A375 (cell line): ENCODE data around the gene KTI12. TPM values are rescaled to one million over a fixed set of nuclear protein-coding genes. Genes with fewer than 3 reads are reported as not detected.

Experiments
- small RNA-seq: library from RNA; depleted of rRNA; stranded (forward); fragments of <200 nt; gene quantifications from one replicate; pipeline ENCODE3, GENCODE V24; 2014
- total RNA-seq: library from RNA; depleted of rRNA; stranded (reverse); fragments of >200 nt; shearing (Covaris generic); gene quantifications from 2 replicates; pipeline ENCODE4 v1.2.3, GENCODE V29; 2014; rRNA removed

Gene KTI12
- 20.2 and 23.7 TPM in 2 replicates for total RNA-seq

GRCh38 chr1:52033190-52034049, at the start of gene KTI12:
TSS of gene KTI12 (minus strand) at chr1:52033810. CDS start at chr1:52033761, 49 bp downstream.

DNA sequence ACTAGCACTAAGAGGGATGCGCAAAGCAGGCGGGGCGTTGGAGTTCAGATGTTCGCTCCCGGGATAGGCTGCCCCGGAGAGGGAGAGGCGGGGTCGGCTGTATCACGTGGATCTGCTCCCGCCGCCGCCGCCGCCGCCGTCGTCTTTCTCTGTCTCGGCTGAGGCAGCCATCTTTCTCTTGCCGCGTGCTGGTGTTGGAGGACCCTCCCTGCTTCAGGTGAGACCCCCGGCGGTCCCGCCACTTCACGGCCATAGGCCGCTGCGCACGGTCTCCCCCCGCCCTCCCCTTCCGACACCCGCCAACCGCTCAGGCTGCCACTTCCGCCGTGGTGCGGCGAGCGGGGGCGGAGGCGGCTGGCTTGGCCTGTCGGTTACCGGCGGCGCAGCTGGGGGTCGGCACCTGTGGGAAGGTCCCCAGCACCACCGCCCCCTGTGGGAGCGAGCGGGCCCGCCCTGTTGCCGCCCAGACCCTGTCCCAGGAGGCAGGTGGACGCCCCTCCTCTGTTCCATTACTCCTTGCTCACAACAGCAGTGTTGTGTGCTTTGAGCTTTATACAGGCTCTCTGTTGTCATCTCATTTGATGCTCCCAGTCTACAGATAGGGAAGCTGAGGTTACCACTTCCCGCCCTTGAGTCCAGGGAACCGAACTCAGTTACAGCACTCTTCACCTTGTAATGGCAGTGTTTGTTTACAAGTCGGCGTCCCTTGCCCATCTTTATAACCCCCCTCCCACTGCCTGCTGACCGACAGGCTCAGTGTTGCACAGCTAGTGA, 22.7 kb upstream of the KTI12 start, which contains the start of gene BTF3L4:
Gene BTF3L4 (plus strand): TSS at position 133 of the 774 bp plus-strand sequence. CDS start 3,553 bp downstream, outside the sequence.

GRCh38 chr1:52055066-52055865, 21.7 kb upstream of the KTI12 start, which contains the start of gene TXNDC12:
TSS of gene TXNDC12 (minus strand) at chr1:52055191. CDS start at chr1:52055096, 95 bp downstream.

GRCh38 chr1:51990478-51990965, 43.1 kb downstream of the KTI12 start, which contains the start of gene RAB3B:
TSS of gene RAB3B (minus strand) at chr1:51990700. CDS start at chr1:51977117, 13,583 bp downstream.

Small RNA genes within 50 kb of the gene (small RNA-seq; reads per million reads assigned to genes)
- not detected for gene RN7SL290P

Other genes starting within 250 kb of the KTI12 start
- 44.6 and 54.8 TPM in 2 replicates for gene NRDC, start 155.1 kb downstream of the KTI12 start, total RNA-seq
- 0.75 and 0.98 TPM in 2 replicates for gene RAB3B, start 43.1 kb downstream of the KTI12 start, total RNA-seq
- 39.6 and 41.1 TPM in 2 replicates for gene TXNDC12, start 21.4 kb upstream of the KTI12 start, total RNA-seq
- gene BTF3L4, start 22.5 kb upstream of the KTI12 start, total RNA-seq = 68.7 and 79.6 TPM in 2 replicates
- gene ZFYVE9, start 108.3 kb upstream of the KTI12 start, total RNA-seq = 16.3 and 17.7 TPM in 2 replicates